ENCODE data around the gene FREM1.

The FREM1 gene

GRCh38 chr9:14756291-14756690, 153.9 kb downstream of the FREM1 start:
- DNase-seq (ENCODE audit: low spot score): no peak

DNA sequence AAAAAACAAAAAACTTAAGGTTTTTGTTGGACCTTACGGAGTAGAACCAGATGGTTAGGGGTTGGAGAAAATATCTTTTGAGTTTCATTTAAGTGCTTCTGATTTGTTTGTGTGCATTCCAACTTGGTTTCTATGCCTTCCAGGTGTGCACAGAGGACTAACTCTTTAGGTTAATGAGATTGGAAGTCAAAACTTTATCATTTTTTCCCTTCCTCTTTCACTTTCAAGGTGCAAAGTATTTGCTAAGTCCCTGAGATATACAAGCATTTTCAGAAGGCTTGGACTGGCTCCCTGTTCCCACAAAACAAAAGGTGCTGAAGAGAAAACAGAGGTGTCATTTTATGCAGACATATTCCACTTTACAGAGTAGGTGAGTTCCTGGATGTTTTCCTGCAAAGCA, 157.4 kb downstream of the FREM1 start:
- no peak for DNase-seq (ENCODE audit: low spot score)

DNA sequence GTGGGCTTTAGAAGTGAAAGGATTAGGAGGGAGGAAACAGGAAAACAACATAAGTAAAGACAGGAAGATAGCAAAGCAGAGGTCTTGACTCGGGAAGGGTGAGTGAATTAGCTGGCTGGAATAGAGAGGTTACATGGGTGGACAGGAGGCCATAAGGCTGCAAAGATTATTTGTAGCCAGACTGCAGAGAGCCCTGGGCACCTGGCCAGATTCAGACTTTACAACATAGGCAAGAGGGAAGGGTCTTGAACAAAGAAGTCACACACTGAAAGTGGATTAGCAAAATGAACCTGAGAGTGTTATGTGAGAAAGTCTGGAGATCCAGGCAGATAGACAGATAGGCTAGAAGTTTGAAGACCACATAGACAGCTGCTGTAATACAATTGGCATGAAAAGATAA, 158.0 kb downstream of the FREM1 start:
- no peak for DNase-seq (ENCODE audit: low spot score)

GRCh38 chr9:14750821-14751220, 159.4 kb downstream of the FREM1 start:
- no peak for DNase-seq (ENCODE audit: low spot score)

GRCh38 chr9:14749741-14750211, 160.5 kb downstream of the FREM1 start:
- DNase-seq (ENCODE audit: low spot score): no peak

GRCh38 chr9:14748373-14748772, 161.9 kb downstream of the FREM1 start:
- no peak for DNase-seq (ENCODE audit: low spot score)

DNA sequence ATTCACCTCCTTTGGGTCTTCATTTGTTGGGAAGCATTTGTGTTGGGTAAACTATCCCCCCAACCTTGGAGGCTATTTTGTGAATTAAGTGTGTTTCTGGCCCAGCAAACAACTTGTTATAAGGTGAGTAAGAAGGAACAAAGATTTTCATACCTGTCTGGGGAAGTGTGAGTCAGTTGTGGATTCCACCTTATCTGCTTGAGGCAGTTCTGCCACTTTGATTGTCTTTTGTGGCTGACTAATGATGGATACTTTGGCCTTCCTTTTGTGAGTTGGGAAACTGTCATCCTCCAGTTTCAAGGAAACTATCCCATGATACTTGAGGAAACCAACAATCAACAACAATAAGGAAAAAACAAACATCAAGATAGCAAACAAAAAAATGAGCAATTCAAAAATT, 163.1 kb downstream of the FREM1 start:
- DNase-seq (ENCODE audit: low spot score): no peak

GRCh38 chr9:14746626-14747025, 163.6 kb downstream of the FREM1 start:
- DNase-seq (ENCODE audit: low spot score): no peak

- DNase-seq (ENCODE audit: low spot score): no peak
Measured at GRCh38 chr9:14744768-14745167, 165.5 kb downstream of the FREM1 start.

DNA sequence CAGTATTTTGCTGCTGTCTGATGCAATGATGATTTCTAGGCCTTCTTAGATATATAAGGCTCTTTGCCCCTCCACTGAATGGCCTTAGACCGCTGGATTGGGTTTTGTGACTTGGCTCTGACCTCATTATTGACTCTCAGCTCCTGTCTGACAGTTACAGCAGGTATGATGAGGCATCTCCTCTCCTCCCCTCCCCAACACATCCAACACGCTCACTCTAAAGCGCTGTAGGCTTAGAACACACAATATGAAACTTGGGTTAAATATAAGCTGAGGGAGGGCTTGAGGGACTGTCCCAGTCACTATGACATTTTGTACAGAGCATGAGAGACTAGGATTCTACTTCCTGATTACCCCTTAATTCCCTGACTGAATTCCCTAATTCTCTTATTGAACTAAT, 168.9 kb downstream of the FREM1 start:
- no peak for DNase-seq (ENCODE audit: low spot score)

DNA sequence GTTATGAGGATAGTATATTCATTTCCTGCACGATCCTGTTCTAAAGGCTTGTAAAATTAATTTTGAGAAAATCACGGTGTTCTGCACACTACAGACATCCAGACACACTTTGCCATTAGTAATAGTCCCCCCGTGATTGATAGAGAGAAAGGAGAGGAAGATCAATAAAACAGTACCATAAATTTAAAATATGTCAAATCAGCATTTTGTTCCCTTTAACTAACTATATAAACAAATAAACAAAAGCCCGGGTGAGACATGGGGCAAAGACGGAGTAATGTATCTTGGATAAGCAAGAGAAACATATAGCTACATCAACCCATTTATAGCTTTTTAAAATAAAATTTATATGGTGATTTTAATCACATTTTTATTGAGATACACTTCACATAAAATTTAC, 177.1 kb downstream of the FREM1 start:
- no peak for DNase-seq (ENCODE audit: low spot score)

DNA sequence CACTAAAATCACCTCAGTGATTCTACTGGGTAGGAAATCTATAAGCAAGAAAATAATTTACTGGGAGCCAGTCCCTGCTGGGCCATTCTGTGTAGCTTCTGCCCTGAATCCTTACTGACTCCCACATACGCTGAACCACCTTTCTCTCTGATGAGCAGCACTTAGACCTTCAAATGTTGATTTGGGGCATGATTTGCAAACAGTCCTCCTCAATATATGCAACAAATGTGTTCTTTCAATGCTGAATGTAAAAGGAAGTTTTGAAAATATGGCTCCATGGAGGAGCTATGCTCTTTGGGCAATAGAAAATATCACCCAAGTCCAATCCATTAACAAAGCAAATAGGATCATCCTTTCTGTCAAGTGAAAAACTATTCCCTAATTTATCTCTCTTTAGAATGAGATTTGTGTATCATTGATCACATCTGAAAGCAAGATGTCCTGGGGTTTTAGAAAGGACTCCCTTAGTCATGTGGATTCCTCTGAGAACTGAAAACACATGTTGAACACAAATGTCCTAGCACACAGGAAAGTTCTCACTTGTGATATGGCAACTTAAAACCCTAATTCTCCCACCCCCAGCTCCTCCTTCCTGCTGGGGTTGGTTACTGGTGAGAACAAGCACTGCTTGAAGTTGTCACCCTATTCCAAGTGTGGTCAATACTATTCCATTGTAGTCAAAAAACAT, 178.8 kb downstream of the FREM1 start:
- DNase-seq (ENCODE audit: low spot score): no peak

GRCh38 chr9:14730461-14730898, 179.7 kb downstream of the FREM1 start:
- DNase-seq (ENCODE audit: low spot score): no peak

DNA sequence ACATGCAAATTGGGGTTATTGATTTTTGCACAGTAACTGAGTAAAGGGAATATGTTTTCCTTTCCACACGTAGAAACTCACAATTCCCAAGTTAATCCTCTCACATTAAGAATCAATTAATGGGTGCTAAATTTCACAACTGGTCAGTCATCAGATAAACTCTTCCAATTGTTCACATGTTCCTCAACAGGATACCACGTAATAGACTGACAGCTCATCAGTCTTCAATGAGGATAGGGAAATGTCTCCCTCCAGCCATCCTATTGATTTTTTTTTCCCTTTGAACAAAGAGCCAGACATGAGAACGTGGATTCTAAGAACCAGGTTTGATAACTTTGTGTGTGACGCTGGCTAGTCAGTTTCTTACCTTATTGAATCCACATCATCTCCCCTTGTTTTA, 186.9 kb downstream of the FREM1 start:
- DNase-seq (ENCODE audit: low spot score): no peak

DNA sequence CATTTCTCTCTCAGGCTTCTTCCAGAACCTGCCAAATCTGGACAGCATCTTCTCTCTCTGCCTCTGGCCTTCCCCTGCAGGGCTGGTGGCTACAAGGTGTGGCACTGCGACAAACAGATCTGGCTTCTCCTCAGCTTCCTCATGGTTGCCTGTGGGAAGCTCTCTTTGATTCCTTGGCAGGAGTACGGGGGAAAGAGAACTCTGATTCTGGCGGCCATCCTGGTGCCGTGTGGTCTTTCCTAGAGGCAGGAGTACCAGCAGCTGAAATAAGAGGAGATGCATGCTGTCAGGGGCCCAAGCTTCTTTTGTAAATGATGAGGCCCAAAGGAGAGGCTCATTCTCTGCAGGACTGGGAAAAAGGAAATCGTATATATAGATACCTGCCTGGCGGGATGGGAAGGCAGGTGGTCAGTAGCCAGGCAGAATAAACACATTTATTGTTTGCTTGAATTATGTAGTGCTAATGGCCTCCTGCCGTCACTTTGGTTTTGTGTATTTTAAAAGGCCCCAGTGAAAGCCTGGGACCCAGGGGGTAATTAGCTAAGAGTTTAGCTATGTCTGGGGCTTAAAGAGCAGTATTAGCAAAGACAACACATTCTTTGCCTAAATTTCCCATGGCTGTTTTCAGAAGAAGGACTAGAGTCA, 187.7 kb downstream of the FREM1 start, which contains the start of gene CER1:
Gene CER1 (minus strand): TSS at position 343 of the 645 bp plus-strand sequence. CDS start 61 bp downstream, at position 282.
- DNase-seq (ENCODE audit: low spot score): no peak

GRCh38 chr9:14719231-14719923, 190.9 kb downstream of the FREM1 start:
- DNase-seq (ENCODE audit: low spot score): no peak

- no peak for DNase-seq (ENCODE audit: low spot score)
Measured at GRCh38 chr9:14715102-14715501, 195.1 kb downstream of the FREM1 start.

GRCh38 chr9:14713187-14713767, 197.0 kb downstream of the FREM1 start:
- DNase-seq (ENCODE audit: low spot score): no peak

- DNase-seq (ENCODE audit: low spot score): no peak
Measured at GRCh38 chr9:14710804-14711203, 199.4 kb downstream of the FREM1 start.

DNA sequence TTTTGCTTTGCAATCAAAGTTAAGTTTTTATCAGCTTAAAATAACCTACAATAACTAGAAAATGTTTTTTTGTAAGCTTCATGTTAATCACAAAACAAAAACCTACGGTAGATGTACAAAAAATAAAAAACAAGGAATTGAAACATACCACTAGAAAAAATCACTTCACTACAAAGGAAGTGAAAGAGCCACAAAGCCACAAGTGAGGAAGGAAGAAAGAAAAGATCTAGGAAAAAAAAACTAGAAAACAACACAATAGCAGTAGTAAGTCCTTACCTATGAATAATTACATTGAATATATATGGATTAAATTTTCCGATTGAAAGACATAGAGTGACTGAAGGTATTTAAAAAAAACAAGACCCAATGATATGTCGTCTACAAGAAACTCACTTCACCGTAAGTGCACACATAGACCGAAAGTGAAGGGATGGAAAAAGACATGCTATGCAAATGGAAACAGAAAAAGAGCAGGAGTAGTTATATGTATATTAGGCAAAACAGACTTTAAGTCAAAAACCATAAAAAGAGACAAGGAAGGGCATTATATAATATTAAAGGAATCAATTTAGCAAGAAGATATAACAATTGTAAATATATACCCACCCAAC, 203.6 kb downstream of the FREM1 start:
- DNase-seq (ENCODE audit: low spot score): no peak

DNA sequence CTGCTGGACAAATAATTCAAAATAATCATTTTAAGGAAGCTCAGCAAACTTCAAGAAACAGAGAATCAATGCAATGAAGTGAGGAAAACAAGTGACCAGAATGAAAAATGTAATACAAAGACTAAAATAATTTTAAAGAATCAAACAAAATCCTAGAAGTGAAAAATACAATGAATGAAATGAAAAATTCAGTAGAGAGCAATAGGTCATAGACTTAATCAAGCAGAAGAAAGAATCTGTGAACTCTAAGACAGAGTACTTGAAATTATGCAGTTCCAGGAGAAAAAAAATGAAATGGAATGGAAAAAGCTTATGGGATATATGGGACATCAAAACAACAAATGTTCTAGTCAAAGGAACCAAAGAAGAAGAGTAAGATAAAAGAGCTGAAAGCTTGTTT, 205.1 kb downstream of the FREM1 start:
- DNase-seq (ENCODE audit: low spot score): no peak

DNA sequence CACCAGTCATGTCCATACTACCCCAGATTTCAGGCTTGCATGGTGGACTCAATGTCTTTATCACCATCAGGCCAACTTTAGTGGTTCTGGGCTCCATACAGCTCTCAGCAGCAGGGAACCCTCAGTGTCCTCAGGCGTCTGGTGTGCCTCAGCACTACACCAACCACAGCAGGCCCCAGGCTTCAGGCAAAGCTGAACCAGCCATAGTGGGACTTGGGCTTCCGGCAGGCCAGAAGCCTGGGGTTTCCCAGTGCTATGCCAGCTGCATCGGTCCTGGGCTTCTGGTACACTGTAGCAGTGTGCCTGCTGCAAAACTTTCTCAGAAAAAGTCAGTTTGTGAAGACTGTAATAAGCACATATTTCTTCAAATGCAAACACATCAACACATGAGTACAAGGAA, 205.9 kb downstream of the FREM1 start:
- no peak for DNase-seq (ENCODE audit: low spot score)
